Measurements from ENCODE around the gene DYNLL1. TPM values are rescaled to one million over a fixed set of nuclear protein-coding genes. Genes with fewer than 3 reads are reported as not detected.

The DYNLL1 gene
- total and polyA plus RNA-seq, 2 of the 13 experiments (the other 11 are each of a cell fraction or from before 2014, with no cell fraction given): 271 to 294 TPM

- TF ChIP-seq ZNF564 (CRISPR knock-in tag; IDR thresholded peaks at IDR 0.05): no peak
- no peak for TF ChIP-seq ZNF503 (CRISPR knock-in tag; IDR thresholded peaks at IDR 0.05)
- TF ChIP-seq KMT2B (CRISPR knock-in tag; IDR thresholded peaks at IDR 0.05): no peak; the same call in 1 of the 2 replicates
- TF ChIP-seq, protein P1, sequence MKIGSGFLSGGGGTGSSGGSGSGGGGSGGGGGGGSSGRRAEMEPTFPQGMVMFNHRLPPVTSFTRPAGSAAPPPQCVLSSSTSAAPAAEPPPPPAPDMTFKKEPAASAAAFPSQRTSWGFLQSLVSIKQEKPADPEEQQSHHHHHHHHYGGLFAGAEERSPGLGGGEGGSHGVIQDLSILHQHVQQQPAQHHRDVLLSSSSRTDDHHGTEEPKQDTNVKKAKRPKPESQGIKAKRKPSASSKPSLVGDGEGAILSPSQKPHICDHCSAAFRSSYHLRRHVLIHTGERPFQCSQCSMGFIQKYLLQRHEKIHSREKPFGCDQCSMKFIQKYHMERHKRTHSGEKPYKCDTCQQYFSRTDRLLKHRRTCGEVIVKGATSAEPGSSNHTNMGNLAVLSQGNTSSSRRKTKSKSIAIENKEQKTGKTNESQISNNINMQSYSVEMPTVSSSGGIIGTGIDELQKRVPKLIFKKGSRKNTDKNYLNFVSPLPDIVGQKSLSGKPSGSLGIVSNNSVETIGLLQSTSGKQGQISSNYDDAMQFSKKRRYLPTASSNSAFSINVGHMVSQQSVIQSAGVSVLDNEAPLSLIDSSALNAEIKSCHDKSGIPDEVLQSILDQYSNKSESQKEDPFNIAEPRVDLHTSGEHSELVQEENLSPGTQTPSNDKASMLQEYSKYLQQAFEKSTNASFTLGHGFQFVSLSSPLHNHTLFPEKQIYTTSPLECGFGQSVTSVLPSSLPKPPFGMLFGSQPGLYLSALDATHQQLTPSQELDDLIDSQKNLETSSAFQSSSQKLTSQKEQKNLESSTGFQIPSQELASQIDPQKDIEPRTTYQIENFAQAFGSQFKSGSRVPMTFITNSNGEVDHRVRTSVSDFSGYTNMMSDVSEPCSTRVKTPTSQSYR (CRISPR knock-in tag; IDR thresholded peaks at IDR 0.05; ENCODE audit: borderline replicate concordance): no peak; the same call in 1 of the 2 replicates
- TF ChIP-seq ZGPAT (CRISPR knock-in tag; IDR thresholded peaks at IDR 0.05): no peak
- TF ChIP-seq MAFK (conservative IDR thresholded peaks at IDR 0.05 in 1 of 2, IDR thresholded peaks at IDR 0.05 in 1 of 2; ENCODE audit: low read length in 2 of 2): no peak
- TF ChIP-seq TFE3 (CRISPR knock-in tag; IDR thresholded peaks at IDR 0.05): no peak
- TF ChIP-seq CBX5 (CRISPR knock-in tag; IDR thresholded peaks at IDR 0.05; ENCODE audit: borderline replicate concordance): no peak
- no peak for TF ChIP-seq BCL6 (CRISPR knock-in tag; IDR thresholded peaks at IDR 0.05)
- TF ChIP-seq KDM2A (CRISPR knock-in tag; IDR thresholded peaks at IDR 0.05; ENCODE audit: borderline replicate concordance, low read depth): peak; percentile 16; the same call in 1 of the 2 replicates
- TF ChIP-seq, protein P2, sequence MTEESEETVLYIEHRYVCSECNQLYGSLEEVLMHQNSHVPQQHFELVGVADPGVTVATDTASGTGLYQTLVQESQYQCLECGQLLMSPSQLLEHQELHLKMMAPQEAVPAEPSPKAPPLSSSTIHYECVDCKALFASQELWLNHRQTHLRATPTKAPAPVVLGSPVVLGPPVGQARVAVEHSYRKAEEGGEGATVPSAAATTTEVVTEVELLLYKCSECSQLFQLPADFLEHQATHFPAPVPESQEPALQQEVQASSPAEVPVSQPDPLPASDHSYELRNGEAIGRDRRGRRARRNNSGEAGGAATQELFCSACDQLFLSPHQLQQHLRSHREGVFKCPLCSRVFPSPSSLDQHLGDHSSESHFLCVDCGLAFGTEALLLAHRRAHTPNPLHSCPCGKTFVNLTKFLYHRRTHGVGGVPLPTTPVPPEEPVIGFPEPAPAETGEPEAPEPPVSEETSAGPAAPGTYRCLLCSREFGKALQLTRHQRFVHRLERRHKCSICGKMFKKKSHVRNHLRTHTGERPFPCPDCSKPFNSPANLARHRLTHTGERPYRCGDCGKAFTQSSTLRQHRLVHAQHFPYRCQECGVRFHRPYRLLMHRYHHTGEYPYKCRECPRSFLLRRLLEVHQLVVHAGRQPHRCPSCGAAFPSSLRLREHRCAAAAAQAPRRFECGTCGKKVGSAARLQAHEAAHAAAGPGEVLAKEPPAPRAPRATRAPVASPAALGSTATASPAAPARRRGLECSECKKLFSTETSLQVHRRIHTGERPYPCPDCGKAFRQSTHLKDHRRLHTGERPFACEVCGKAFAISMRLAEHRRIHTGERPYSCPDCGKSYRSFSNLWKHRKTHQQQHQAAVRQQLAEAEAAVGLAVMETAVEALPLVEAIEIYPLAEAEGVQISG (CRISPR knock-in tag; IDR thresholded peaks at IDR 0.05): peak; percentile 63
- peak; percentile 48; the same call in 1 of the 2 replicates for TF ChIP-seq IRF2 (CRISPR knock-in tag; IDR thresholded peaks at IDR 0.05)
- TF ChIP-seq ZNF20 (CRISPR knock-in tag; IDR thresholded peaks at IDR 0.05): no peak
- no peak for TF ChIP-seq ZNF510 (CRISPR knock-in tag; IDR thresholded peaks at IDR 0.05; ENCODE audit: low read depth)
- no peak for TF ChIP-seq NCOR1 (IDR thresholded peaks at IDR 0.05; ENCODE audit: borderline replicate concordance, low read length)
- no peak for TF ChIP-seq ATRX (CRISPR knock-in tag; IDR thresholded peaks at IDR 0.05; ENCODE audit: borderline replicate concordance)
- no peak; the same call in 1 of the 2 replicates for TF ChIP-seq ZNF558 (CRISPR knock-in tag; IDR thresholded peaks at IDR 0.05; ENCODE audit: borderline replicate concordance)
- no peak for TF ChIP-seq ZNF124 (CRISPR knock-in tag; IDR thresholded peaks at IDR 0.05)
- TF ChIP-seq ISL2 (CRISPR knock-in tag; IDR thresholded peaks at IDR 0.05): 0 out of 2 replicates have a peak, but pooled peaks have one; percentile 15
- TF ChIP-seq ZNF615 (CRISPR knock-in tag; IDR thresholded peaks at IDR 0.05; ENCODE audit: borderline replicate concordance): no peak
Observed at GRCh38 chr12:120534203-120534702, 38.3 kb downstream of the DYNLL1 start, which contains the start of gene RNF10 (continued).
